Forelimb muscle (tissue), 1 donor: Measurements from ENCODE around the gene UPK1B. TPM values are rescaled to one million over a fixed set of nuclear protein-coding genes. Genes with fewer than 3 reads are reported as not detected.

Experiments used
- DNase-seq: peaks from one replicate; pipeline ENCODE4 v3.0.0-alpha.2; 2013; ENCODE audit warnings: low read depth
- polyA plus RNA-seq: library from polyadenylated mRNA; unstranded; fragments of 120-200 nt; gene quantifications from one replicate; pipeline ENCODE4 v1.2.1, GENCODE V29; 2013; ENCODE audit not compliant: insufficient read length

Gene UPK1B
- polyA plus RNA-seq, 1 donor = 0.11 TPM

DNA sequence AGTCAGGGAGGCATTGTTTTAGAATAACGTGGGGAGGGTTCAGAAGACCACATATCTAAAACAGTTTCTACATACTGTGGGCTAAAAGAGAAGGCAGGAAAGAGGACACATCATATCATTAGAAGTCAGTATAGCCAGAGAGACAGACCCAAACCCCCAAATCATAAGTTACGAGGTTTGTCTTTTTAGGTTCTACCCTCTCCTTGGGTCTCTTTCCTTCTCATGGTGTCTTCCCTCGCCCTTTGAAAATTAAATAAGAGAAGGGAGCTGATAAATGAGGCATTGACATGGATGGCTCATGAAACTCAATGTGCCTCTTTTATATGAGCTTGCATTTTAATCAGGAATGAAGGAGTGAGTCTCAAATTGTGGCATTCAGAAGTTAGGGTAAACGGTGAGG, 3.4 kb downstream of the UPK1B start:
- DNase-seq = no peak

DNA sequence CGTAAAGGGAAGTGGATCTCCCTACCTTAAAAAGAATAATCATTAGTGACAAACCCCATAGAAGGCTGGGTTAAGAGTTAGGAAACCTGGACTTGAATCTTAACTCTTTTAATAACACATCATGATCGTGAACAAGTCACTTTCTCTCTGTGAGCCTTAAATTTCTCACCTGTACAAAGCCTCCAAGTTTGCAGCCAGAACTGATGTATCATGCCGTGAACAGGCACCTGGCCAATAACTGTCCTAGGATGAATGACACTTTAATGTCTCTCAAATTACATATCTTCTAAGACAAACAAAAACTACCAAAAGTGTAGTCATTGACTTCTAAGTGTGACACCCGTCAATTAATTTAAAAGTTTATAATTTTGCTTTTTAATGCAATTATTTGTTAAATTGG, 3.9 kb downstream of the UPK1B start:
- DNase-seq = no peak

DNA sequence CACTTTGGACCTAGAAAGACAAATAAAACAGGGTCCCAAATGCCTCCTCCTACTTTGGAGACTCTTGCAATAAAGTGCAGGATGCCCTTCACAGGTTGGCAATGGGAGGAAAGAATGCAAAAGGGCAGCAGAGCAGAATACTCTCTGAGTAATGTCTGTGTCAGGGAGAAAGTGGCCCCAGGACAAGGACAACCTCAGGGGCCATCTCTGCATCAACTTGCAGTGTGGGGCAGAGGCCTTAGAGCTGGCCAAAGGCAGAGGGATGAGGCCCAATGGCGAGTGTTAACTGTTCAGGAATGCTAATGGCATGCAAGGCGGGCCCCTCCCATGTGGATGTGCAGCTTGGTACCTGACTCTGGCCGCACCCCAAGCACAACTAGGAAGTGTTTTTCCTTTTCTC, 8.4 kb downstream of the UPK1B start:
- no peak for DNase-seq

DNA sequence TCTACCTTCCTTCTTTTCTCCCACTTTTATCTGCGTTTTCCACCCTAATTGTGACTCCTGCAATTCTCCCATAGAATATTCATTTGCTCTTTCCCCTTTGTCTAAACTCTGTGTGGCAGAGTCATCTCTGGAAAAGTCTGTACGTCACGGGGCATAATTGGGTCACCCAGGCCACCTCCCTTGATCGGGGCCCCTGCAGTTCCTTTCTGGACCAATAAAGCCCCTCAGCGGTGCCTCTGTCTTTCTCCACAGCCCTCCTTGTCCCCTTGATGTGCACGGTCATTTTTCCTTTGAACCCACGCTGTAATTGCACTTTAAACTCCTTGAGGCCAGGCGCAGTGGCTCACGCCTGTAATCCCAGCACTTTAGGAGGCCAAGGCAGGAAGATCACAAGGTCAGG, 10.7 kb downstream of the UPK1B start:
- no peak for DNase-seq

DNA sequence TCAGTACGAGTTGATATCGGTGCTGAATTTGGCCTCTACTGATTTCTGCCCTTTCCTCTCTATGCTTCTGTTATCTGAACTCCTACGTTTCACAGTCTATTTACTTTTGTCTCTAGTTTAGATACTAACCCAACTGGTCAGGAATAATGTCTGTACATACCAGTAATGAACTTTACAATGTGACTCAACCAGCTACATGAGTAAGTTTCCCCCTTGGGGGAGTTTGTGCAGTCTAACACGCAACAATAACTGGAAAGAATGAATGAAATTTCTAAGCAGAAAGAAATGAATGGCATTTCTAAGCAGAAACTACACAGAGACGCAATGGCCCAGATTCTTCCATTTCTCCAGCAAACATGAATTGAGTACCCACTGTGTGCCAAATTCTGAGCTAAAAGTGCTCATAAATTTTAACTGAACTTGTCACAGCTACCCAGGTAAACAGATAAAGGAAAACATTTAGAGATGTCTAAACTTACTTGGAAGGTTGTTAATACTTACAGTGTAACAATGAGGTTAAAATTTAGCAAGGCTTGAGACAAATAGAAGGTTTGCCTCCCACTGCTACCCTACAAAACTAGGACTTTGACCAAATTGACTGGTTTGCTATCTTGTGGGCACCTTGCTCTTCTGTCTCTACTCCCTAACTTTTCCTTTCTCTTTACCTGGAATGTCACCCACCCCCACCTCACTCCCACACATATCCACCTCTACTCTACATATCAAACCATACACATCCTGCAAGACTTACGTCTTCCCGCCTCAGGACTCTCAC, 11.6 kb downstream of the UPK1B start:
- DNase-seq = no peak

DNA sequence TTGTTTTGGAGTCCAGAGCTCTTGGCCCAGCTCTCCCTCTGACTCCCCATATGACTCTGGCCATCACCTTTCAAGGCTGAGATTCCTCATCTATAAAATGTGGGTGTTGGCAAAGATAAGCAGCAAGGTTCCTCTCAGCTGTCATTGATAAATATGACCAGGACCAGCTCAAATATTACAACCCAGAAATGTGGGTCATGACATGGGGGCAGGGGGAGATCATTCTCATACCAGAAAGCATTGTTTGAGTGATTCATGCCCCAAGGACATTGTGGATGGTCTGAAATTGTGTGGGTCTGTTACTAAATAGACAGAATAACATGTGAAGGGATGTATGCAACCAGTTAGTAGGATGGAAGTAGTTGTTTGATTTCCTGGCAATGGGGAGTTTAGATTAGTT, 13.9 kb downstream of the UPK1B start:
- DNase-seq = no peak

DNA sequence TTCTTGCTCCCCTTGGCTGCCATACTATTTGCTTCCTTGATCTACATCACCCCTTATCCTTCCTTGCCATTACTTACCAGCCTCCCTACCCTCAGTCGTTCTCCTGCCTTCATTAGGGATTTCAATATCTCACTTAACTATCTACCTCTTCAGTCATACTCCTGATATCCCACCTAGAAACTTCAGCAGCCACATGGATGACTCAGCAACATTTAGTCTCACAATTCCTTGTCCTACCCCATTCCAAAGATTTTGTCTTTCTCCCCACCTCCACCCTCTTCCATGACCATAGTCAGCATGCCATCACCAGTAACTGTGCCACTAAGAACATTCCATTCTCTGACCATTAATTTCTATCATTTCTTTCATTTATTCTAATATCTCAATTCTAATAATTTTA, 18.4 kb downstream of the UPK1B start:
- DNase-seq = no peak

DNA sequence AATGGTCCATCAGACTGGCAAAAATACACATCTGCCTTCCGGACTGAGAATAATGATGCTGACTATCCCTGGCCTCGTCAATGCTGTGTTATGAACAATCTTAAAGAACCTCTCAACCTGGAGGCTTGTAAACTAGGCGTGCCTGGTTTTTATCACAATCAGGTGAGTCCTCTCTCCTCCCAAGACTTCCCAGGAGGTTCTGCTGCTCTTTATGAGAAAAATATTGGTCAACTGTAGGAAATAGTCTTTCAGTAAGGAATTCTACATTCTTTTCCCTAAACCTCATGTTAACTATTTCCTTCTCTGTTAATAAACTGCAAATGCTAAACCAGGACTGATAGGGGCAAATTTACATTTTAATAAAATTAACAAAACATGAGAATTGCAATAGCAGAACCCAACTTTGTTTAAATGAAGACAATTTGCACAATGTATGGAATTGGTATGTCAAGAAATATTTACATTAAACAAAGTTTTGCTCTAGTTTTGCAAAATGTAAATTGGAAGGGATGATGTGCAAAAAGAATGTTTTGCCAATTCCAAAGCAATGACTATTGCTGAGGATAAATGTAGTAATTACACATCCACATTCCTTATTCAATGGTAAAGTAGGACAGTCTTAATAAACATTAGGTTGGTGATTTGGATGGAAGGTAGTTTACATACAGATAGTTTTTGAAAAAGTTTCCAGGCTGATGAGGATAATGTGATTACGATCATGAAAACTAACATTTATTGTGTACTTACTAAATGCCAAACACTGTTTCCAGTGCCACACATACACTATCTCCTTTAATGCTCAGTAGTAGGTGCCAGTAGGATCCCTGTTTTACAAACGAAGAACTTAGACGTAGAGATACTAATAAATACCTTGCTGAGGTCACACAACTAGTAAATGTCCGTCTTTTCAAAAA, 21.1 kb downstream of the UPK1B start:
- DNase-seq = no peak

DNA sequence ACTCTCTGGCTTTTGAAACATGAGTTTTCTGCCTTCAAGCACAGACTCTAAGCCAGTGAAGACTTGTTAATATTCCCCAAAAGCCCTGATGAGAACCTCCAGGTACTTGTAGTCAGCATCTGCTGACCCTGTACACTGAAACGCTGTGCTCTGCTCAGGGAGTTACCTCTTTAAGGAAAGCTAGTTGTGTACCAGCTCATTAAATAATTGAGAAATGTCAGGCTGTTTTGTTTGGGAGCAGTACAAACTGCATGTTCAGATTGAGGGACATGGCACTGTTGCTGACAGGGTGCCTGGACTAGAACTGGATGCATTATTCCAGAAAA, 21.7 kb downstream of the UPK1B start:
- DNase-seq = no peak

DNA sequence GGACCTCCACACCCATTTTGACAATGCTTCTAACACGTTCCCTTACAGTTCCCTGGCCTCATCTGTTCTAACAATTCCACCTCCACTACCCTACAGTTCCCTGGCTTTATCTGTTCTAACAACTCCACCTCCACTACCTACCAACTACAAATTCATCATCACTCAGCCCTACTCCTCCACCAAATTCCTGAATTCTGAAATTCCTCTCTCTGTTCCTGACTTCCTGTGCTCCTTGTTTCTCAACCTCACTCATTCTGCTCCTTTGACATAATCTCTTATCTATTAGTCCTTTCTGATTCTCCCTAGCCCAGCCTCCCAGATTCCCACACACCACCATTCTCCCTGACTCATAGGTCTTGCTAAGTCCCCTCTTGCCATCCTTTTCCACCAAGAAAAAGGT, 22.5 kb downstream of the UPK1B start:
- no peak for DNase-seq

DNA sequence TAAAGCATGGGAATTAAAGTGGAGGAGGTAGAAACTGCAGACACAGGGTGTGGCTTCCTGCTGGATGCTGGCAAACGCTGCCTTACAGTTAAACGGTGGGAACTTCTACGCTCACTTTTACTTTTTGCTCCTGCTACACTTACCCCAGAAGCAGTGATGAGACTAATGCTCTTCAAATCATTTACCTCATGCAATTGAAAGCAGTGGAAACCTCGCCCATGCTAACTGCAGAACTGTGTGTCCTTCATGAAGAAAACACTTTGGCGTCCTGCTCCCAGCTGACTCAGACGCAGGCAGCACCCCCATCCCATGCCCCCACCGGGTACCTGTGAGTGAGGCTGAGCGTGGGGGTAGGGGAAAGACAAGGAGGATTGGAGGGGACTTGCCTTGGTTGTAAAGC, 31.8 kb downstream of the UPK1B start:
- DNase-seq = no peak

DNA sequence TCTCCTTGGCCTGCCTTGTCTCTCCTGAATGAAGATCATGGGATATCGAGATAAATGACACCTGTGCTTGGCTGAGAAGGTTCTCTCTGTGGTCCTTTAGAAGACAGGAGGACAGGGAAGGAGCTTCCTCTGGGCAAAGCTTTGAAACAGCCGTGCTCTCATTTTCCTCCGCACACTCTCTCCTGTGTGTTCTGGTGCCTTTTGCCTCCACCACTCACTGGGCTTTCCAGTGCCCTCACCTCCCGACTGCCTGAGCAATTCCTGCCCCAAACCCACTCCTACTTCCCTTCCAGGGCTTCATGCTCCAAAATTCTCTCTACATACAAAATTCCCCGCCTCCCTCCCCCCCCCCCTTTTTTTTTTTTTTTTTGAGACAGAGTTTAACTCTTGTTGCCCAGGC, 32.3 kb downstream of the UPK1B start:
- no peak for DNase-seq

DNA sequence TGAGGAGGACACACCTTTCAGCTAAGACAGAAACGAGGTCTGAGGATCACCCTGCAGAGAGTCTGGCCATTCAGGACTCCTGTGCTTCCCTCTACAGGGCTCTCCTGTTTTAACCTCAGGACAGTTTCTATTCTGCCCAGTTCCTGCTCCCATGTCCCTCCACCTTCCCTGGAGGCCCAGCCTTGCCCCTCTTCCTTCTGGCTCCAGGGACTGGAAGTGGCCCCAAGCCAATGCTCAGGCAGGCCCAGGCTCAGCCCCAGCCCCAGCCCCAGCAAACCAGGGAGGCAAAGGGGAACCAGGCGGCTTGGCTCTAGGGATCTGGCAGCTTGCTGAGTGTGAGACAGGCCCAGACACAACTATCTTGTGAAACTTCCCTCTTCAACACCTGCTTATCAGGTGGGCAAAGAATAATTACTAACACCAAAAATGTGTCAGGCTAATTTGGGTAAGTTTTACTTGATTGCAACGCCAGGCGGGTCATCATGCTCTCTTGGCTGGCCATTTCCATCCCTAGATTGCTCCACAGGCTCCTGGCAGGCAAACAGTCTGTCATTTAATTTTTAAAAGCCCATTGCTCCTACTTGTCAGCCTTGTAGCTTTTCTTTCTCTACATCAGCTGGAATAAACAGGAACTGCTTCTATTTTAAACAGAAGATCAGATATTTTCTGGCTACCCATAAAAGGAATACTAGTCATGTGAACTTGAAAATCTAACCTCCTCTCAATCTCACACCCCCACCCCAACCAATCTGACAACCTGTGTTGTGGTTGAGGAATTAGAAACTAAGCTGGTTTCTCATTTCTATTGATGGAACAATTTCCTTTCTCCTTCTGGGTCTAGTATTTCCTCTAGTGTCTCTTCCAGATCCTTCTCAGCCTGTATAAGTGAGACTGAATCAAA, 33.5 kb downstream of the UPK1B start:
- DNase-seq = no peak

DNA sequence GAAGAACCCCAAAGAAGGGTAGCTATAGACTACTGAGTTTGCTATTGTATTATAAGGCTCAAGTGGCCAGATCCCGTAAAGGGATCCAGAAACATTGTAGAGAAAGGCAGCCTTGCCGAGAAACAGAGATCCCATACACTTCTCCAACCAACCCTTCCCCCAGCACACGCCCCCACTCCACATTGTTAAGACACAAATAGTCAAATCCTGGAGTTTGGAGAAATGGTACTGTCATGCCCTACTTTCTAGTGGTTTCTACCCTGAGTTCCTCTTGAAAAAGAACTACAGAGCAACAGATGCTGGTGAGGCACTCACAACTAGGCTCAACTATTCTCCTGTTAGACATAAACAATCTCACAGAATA, 34.1 kb downstream of the UPK1B start:
- DNase-seq = no peak

DNA sequence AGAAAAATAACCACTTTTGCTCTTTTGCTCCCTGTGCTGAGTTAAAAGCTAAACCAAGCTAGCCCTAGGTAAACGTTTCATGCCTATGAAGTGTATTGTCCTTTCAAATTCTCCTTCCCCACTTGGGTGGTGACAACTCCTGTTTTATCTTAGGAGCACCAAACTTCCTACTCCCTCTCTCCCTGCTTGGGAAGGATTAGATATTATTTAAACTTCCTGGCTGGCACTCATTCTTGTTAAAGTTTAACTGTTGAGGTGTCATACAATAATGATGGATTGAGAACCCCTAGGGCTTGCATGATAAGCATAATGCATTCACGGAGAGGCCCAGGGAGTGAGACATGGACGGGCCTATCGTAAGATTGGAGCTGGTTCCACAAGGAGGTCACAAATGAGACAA, 37.8 kb downstream of the UPK1B start:
- no peak for DNase-seq

DNA sequence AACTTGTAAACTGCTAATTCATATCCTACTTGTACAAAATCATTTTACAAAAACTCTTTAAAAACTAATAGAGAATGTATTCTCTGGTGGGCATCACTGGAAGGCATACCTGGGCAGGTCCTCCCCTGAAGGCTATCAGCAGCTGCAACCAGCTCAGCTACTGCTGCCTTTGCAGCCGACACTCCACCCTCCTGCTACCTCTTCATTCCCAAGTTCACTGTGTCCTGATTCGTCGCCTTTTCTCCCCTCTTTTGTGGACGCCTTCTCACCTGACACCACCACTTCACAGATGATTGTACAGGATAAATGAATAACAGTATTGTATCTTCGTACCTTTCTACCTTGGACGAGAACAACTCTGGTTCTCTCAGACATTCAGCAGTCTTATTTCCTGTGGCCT, 38.4 kb downstream of the UPK1B start:
- no peak for DNase-seq

DNA sequence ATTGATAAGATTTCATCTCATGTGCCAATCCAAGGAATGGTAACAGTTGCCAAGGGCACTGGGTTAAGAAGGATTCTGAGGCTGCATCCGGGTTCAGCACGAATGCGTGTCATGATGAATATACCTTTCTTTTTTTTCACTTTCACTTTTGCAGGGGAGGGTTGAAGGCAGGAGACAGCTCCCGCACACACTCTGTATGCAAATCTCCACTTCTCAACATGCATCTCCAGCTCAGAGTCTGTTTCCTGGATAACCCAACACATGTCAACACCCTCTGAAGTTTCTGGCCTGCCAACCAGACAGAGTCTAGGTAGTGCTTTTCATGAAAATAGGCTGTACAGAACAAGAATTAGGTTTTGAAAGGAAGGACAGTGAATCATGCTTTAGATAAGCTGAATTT, 45.7 kb downstream of the UPK1B start:
- DNase-seq = no peak

DNA sequence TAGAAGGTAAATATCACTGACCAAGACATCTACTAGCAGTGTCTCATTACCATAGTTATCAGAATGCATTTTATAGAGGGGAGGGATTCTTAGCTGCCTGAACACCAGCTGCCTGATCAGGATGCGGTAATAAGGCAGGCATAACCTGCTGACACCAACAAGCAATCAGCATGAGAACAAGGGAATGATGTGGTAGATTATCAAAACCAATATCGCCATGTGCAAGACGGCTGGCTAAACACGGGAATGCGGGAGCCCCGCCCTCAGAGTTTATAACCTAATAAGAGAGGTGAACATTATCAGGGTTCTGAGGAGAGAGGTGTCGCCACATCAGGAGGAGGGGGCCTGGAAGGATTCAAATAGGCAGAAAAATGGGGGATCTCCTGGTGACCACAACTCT, 46.8 kb downstream of the UPK1B start:
- no peak for DNase-seq

DNA sequence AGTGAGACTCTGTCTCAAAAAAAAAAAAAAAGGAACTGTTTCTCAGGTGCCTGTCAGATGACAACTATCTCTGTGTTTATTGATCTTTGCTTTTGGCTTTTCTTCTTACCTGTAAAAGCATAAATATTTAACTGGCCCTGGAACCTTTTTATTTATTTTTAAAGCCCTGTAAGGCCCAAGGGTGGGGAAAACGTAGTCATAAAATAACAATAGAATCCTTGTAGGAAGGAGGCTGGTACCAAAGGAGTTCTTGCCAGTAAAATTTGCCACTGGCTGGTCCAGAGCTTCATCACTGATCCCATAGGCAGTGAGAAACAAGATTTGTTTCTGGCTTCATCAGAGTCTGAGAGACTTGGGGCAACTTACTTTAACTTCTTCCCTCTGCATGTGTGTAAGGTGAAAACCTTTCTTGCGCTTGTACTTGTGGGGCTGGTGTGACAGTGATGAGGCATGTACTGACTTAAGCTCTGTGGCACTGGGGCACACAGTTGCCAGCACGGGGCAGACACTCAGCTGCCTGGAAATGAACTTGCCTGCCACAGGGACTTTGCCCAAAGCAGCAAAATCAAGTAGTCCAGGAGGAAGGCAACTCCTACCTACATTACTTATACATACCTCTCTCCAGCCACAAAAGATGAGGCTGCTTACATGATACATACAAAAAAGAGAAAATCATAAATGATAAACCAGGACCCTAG, 47.7 kb downstream of the UPK1B start:
- DNase-seq = no peak

DNA sequence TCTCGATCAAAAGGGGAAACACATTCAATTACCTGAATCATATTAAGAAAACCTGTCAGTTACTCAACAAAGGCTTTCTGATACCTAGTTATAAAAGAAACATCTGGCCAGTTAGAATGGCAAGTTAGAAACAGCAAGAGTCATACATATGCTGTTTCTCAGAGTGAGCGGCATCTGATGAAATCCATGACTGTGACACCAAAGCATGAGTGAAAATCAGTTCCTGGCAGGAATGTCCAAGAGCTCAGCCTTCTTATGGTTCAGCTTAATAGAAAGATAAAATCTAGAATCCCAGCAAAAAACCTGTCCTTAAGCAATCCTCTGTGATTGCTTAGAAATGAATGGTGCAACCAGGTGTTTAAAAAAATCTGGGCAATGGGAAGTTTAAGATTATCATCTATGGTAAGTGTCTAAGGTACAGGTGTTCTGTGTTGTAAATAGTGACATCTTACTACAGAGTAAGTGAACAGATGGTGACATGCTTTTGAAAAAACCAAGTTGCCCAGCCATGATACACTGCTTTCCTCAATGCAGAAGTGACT, 48.5 kb downstream of the UPK1B start:
- no peak for DNase-seq

DNA sequence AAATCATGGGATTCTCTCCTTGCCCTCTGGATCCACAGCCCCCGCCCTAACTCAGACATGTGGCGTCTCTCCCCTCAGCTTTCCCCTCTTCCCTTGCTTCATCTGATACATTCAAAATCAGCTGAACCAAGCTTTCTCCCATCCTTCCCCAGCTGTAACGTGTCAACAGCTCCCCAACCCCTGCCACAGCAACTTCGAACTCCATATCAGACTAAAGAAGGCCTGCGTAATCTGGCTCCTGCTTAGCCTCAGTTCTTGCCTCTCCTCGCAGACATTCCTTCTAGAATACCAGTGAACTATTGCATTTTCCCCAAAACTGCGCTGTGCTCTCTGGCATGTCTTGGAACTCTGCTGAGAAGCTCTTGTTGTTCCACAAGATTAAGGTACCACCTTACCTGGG, 49.0 kb downstream of the UPK1B start:
- DNase-seq = no peak
